GM21529 (cell line): ENCODE data around the gene OR8B4.
"Not testable (repeated sequence)": the region's sequence is repeated elsewhere in the genome, so short reads cannot be mapped to it uniquely, and the experiment has no call there.

Source experiments
- ATAC-seq: cut with Tn5 transposase; IDR thresholded peaks from one replicate; pipeline ENCODE4 v1.9.1; 2021; ENCODE audit not compliant: unreplicated experiment

Gene OR8B4

DNA sequence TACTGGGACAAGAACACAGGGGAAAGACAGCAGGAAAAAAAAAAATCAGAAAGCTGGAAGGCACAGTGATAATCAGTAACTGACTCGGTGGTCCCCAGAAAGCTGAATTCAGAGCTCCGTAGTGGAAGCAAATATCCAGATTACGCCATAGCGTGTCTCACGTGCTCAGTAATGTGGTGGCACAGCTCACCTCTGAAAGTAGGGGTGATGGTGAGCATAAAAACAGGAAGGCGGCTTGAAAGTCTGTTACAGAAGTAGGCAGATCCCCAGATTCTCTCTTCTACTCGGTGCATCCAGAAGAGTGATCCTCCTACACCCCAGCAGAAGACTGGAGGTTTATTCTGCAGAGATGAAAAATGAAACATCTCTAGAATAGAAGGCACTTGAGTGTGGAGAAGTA is 14.8 kb downstream of the OR8B4 start:
- no peak for ATAC-seq

DNA sequence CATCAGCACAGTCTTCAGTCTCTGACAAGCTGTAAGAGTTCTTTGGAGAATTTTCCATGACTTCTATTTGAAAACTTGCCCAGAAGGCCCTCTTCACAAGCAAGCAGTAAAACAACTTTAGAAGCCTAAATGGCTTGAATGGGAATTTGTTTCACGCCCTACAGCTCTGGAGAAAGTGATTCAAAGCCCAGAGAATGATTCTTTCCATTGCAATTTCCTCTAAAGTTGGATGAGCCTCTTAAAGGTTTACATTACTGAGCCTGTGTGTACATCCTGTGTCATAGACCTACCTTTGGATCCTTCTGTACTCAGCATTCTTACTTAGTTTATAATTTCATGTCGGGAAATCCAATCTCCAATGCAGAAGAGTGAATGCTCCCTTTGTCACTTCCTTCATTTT is 19.1 kb downstream of the OR8B4 start:
- ATAC-seq: no peak

DNA sequence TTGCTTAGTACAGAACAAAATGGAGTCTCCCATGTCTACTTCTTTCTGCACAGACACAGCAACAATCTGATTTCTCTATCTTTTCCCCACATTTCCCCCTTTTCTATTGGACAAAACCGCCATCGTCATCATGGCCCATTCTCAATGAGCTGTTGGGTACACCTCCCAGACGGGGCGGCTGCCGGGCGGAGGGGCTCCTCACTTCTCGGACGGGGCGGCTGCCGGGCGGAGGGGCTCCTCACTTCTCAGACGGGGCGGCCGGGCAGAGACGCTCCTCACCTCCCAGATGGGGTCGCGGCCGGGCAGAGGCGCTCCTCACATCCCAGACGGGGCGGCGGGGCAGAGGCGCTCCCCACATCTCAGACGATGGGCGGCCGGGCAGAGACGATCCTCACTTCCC is 21.5 kb downstream of the OR8B4 start:
- not testable (repeated sequence) for ATAC-seq

DNA sequence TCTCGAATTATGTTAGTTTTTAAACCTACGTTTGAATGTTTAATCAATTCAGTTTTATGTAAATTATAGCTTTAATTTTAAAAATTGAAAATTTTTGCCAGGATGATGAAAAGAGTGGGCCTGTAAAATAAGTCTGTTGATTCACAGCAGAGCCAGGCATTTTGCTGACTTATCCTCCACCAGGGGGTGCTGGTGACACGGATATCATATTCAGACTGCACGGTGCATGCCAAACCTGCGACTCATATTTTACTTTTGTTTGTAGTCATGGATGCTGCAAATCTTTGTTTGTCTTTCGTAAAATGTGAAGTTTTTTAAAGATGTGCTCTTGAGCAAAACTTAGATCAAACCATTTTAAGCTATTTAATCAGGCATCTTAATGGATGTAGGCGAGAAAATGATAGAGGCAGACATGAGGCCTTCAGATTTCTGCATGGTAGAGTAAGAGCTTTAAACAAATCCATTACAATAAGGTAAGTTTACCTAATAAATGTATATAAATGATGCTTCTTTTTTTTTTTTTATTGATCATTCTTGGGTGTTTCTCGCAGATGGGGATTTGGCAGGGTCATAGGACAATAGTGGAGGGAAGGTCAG is 22.2 kb downstream of the OR8B4 start:
- no peak for ATAC-seq

GRCh38 chr11:124398924-124399323 is 25.7 kb downstream of the OR8B4 start, which contains the start of gene OR8B3:
TSS of gene OR8B3 (minus strand) at chr11:124399024. CDS start at chr11:124397351, 1,673 bp downstream.
- no peak for ATAC-seq

DNA sequence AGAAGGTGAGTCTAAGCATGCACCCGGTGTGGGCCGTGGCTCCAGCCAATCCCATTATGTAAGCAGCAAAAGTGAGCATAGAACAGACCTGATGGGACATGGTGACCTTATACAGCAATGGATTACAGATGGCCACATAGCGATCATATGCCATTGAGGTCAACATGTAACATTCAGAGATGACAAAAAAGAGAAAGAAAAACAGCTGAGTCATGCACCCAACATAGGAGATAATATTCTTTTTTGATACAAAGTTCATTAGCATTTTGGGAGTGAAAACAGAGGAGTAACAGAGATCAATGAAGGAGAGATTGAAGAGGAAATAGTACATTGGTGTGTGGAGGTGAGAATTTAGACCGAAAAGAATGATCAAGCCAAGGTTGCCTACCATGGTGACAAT is 27.8 kb downstream of the OR8B4 start:
- not testable (repeated sequence) for ATAC-seq

GRCh38 chr11:124394408-124394807 is 30.3 kb downstream of the OR8B4 start:
- ATAC-seq: no peak

DNA sequence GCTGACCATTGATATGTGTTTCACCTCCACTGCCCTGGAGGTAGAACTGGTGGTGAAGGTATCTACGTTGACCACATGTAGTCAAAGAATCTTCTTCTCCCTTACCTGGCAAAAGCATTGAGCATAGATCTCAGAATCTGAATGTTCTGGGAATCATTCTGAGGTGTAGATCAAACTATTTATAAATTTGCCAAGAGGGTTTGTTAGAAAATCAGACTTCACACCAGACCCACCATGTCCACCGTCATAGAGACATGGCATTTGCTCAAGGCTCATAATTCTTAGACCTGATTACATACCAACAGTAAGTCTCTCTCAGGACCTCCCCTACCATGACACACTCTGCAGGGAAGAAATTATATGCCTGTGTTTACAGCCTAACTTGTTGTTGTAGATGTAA is 40.3 kb downstream of the OR8B4 start, which contains the start of gene OR8B2:
TSS of gene OR8B2 (minus strand) at position 101 of the 400 bp plus-strand sequence. CDS start 1,156 bp downstream, outside the sequence.
- ATAC-seq: no peak

- not testable (repeated sequence) for ATAC-seq
Measured at GRCh38 chr11:124382857-124383256, 41.8 kb downstream of the OR8B4 start.

DNA sequence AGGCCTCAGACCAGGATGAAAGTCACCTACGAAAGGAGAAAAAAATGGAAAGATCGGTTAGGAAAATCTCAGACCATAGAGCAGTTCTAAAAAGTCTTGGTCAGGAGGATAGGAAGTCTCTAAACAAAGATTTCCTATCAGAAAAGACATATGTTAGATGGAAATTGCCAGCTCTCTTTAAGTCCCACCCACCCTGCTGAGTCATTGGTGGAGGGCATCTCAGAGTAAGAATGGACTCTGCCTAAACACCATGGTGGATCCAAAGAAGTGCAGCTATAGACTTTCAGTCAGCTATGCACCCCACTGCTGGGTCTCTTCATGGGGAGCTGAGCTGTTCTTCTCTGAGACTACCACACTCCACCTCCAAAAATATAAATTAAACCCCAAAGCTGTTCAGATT is 44.1 kb downstream of the OR8B4 start:
- no peak for ATAC-seq

- no peak for ATAC-seq
Measured at GRCh38 chr11:124376280-124376679, 48.4 kb downstream of the OR8B4 start.
